HCT116 (cell line): ENCODE results near the gene GLRB. TPM values are rescaled to one million over a fixed set of nuclear protein-coding genes. Genes with fewer than 3 reads are reported as not detected.

ENCODE experiments used
- ATAC-seq: fragments of 200-7000 bp; cut with Tn5 transposase; 2 replicates; pipeline ENCODE4 v1.9.1; 2020; ENCODE audit warnings: mild to moderate bottlenecking, moderate library complexity
- BruUV-seq: library from RNA; stranded (reverse); fragments of 400-500 nt; replicated peaks from 2 replicates; lab custom pipeline; 2021; lab: Mats Ljungman, UMichigan
- CTCF ChIA-PET: fragments of 300-600 bp; sonication (Branson Sonifier 250); formaldehyde crosslinking; loops from one replicate; lab custom pipeline; 2021; ENCODE audit warnings: antibody characterized with exemption; lab: Charles Lee
- POLR2A ChIA-PET: fragments of 300-600, 350-600 bp; sonication (Branson Sonifier 250); formaldehyde crosslinking; loops from one replicate; lab custom pipeline; 2021; ENCODE audit warnings: antibody characterized with exemption; lab: Charles Lee
- RAD21 ChIA-PET, 2 experiments: fragments of 300-600 bp; sonication (Branson Sonifier 250); formaldehyde crosslinking; loops; one replicate each; lab custom pipeline; 2023; ENCODE audit warnings: low total read pairs in 2 of 2; ENCODE audit not compliant: uncharacterized antibody in 2 of 2, unreplicated experiment in 2 of 2, low non-redundant PET in 1 of 2; lab: Charles Lee
- DNase-seq: peaks from one replicate; pipeline ENCODE4 v3.0.0-alpha.2; 2010; ENCODE audit warnings: low read depth, low spot score
- H2AFZ ChIP-seq: fragments of 200-600 bp; shearing (Covaris generic), sonication (generic); 2 replicates; pipeline ENCODE4 v1.6.1; 2017; ENCODE audit warnings: low read depth, mixed run types, mixed read lengths, antibody characterized with exemption, low read length; ENCODE audit not compliant: poor library complexity, severe bottlenecking
- H3K27ac ChIP-seq: 2 replicates; pipeline ENCODE4 v1.5.1; 2012; ENCODE audit warnings: low read depth, low read length
- H3K27me3 ChIP-seq: fragments of 200-600 bp; sonication (generic); 2 replicates; pipeline ENCODE4 v1.6.1; 2016; ENCODE audit warnings: mixed run types, low read length, mixed read lengths; ENCODE audit not compliant: insufficient read depth
- H3K36me3 ChIP-seq, 2 experiments: fragments of 200-500 bp in 1 of 2; fragments of 200-600 bp in 1 of 2; sonication (Bioruptor generic) in 1 of 2; sonication (generic) in 1 of 2; 2 replicates each; pipeline versions ENCODE4 v1.5.1 to v1.6.1; 2014 to 2016; ENCODE audit warnings: low read length in 2 of 2, inconsistent platforms in 1 of 2, mixed read lengths in 1 of 2, mixed run types in 1 of 2; ENCODE audit not compliant: insufficient read depth in 2 of 2, control insufficient read depth in 1 of 2
- H3K4me1 ChIP-seq, 2 experiments: fragments of 200-600 bp in 1 of 2; sonication (generic) in 1 of 2; 2 replicates each; pipeline versions ENCODE4 v1.5.1 to v1.6.1; 2012 to 2017; ENCODE audit warnings: low read length in 2 of 2, inconsistent platforms in 1 of 2, mild to moderate bottlenecking in 1 of 2, mixed read lengths in 1 of 2, mixed run types in 1 of 2, moderate library complexity in 1 of 2; ENCODE audit not compliant: insufficient read depth in 2 of 2, control insufficient read depth in 1 of 2
- H3K4me2 ChIP-seq: fragments of 200-600 bp; sonication (generic); 2 replicates; pipeline ENCODE4 v1.6.1; 2017; ENCODE audit warnings: mixed run types, low read length, mixed read lengths
- H3K4me3 ChIP-seq, 2 experiments: fragments of 200-600 bp in 1 of 2; sonication (generic) in 1 of 2; replicated peaks in 1 of 2; 2 replicates each; pipeline ENCODE4 v1.5.1; 2011 to 2016; ENCODE audit warnings: low read length in 2 of 2, control low read depth in 1 of 2, low read depth in 1 of 2, mild to moderate bottlenecking in 1 of 2, mixed read lengths in 1 of 2, mixed run types in 1 of 2
- H3K79me2 ChIP-seq: fragments of 200-600 bp; sonication (generic); 2 replicates; pipeline ENCODE4 v1.6.1; 2017; ENCODE audit warnings: mild to moderate bottlenecking, mixed run types, low read length, moderate library complexity, mixed read lengths; ENCODE audit not compliant: insufficient read depth
- H3K9ac ChIP-seq: fragments of 200-600 bp; sonication (generic); 2 replicates; pipeline ENCODE4 v1.6.1; 2016; ENCODE audit warnings: low read length, mixed read lengths
- H3K9me2 ChIP-seq: fragments of 200-600 bp; sonication (generic), shearing (Covaris generic); 2 replicates; pipeline ENCODE4 v1.6.1; 2017; ENCODE audit warnings: mixed run types, mild to moderate bottlenecking, moderate library complexity; ENCODE audit not compliant: insufficient read depth
- H3K9me3 ChIP-seq, 2 experiments: fragments of 200-500 bp in 1 of 2; fragments of 200-600 bp in 1 of 2; sonication (Bioruptor generic) in 1 of 2; sonication (generic) in 1 of 2; 2 replicates each; pipeline ENCODE4 v1.6.1; 2014 to 2017; ENCODE audit warnings: low read length in 2 of 2, mixed read lengths in 2 of 2, inconsistent platforms in 1 of 2, low read depth in 1 of 2, mild to moderate bottlenecking in 1 of 2, mixed run types in 1 of 2, moderate library complexity in 1 of 2; ENCODE audit not compliant: control insufficient read depth in 1 of 2, insufficient read depth in 1 of 2
- H4K20me1 ChIP-seq: fragments of 200-600 bp; sonication (generic), shearing (Covaris generic); 2 replicates; pipeline ENCODE4 v1.6.1; 2017; ENCODE audit warnings: mixed run types, mild to moderate bottlenecking, moderate library complexity; ENCODE audit not compliant: insufficient read depth
- CBX3 ChIP-seq: IDR thresholded peaks from 2 replicates; pipeline ENCODE4 v1.6.1; 2012; ENCODE audit warnings: low read depth
- ELF1 ChIP-seq: IDR thresholded peaks from 2 replicates; pipeline ENCODE4 v1.6.1; 2012; ENCODE audit warnings: low read depth, borderline replicate concordance
- EZH2 ChIP-seq: fragments of 200-600 bp; sonication (generic); IDR thresholded peaks from 2 replicates; pipeline ENCODE4 v1.6.1; 2017; ENCODE audit warnings: antibody characterized with exemption, mixed run types
- EZH2phosphoT487 ChIP-seq: fragments of 200-600 bp; IDR thresholded peaks from 2 replicates; pipeline ENCODE4 v1.6.1; 2018; ENCODE audit warnings: antibody characterized with exemption, borderline replicate concordance
- FOSL1 ChIP-seq: IDR thresholded peaks from 2 replicates; pipeline ENCODE4 v1.6.1; 2012; ENCODE audit warnings: low read depth
- JUND ChIP-seq: IDR thresholded peaks from 2 replicates; pipeline ENCODE4 v1.6.1; 2012
- POLR2A ChIP-seq: IDR thresholded peaks from 2 replicates; pipeline ENCODE4 v1.7.0; 2011; ENCODE audit warnings: borderline replicate concordance; ENCODE audit not compliant: insufficient read depth, insufficient read length; ENCODE audit errors: extremely low read depth
- SP1 ChIP-seq: IDR thresholded peaks from 2 replicates; pipeline ENCODE4 v1.6.1; 2012; ENCODE audit warnings: low read depth
- TCF7L2 ChIP-seq: IDR thresholded peaks from 2 replicates; pipeline ENCODE4 v1.7.0; 2011; ENCODE audit warnings: borderline replicate concordance, inconsistent platforms; ENCODE audit not compliant: insufficient read depth, insufficient read length; ENCODE audit errors: extremely low read depth
- ZBTB33 ChIP-seq: IDR thresholded peaks from 2 replicates; pipeline ENCODE4 v1.6.1; 2011; ENCODE audit warnings: mild to moderate bottlenecking, low read length, moderate library complexity; ENCODE audit not compliant: insufficient replicate concordance; ENCODE audit errors: extremely low read depth
- intact Hi-C: fragments of 100-400 bp; cut with micrococcal nuclease; formaldehyde crosslinking; loops from 2 replicates; pipeline ENCODE4 v1.10.0; 2022
- total RNA-seq: library from RNA; stranded (reverse); gene quantifications from one replicate; pipeline ENCODE4 v1.2.1, GENCODE V29; 2021; ENCODE audit not compliant: unreplicated experiment
- TF ChIP-seq, protein P1 (sequence below): IDR thresholded peaks from 2 replicates; pipeline ENCODE4 v1.6.1; 2012

Gene GLRB
- total RNA-seq, 1 experiment from 2014 or later = not detected

GRCh38 chr4:157185363-157185762 lies 109.4 kb downstream of the GLRB start (continued):
- TF ChIP-seq, protein P1, sequence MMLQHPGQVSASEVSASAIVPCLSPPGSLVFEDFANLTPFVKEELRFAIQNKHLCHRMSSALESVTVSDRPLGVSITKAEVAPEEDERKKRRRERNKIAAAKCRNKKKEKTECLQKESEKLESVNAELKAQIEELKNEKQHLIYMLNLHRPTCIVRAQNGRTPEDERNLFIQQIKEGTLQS = no peak
- TF ChIP-seq JUND (no peak), FOSL1 (no peak), SP1 (no peak), ELF1 (no peak), TCF7L2 (no peak)

DNA sequence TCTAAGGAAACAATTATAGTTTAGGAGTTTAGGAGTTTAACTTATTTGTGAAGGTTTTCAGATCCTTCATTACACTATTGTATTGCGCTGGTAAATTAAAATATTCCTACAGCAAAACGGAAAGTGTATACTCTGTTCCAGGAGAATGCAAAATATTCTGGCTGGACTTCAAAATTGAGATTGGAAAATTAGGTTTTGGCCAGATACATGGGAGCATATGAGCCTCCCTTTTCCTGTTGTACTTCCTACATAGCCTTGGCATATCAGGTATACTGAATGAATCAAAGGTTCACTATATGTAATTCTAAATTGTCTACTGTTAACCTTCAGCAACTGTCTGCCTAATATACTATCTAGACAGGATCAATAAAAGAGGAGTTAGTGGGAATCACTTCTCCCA lies 119.4 kb downstream of the GLRB start:
- TF ChIP-seq CBX3 (no peak), POLR2A (no peak), ZBTB33 (no peak), EZH2phosphoT487 (no peak), EZH2 (no peak), JUND (no peak), TCF7L2 (no peak), ELF1 (no peak)
- TF ChIP-seq, protein P1 = no peak
- intact Hi-C loops = no loop called here

More for the DNA sequence above, 119.4 kb downstream of the GLRB start:
- no peaks in the 10 kb centered on the region for H4K20me1 ChIP-seq
- ChIA-PET CTCF (no interaction called here), POLR2A (no interaction called here), RAD21 (no interaction called here)
- H3K79me2 ChIP-seq = no peaks in the 10 kb centered on the region
- DNase-seq (no peak), ATAC-seq (no peak)
- no peak overlapping the region for H3K4me2 ChIP-seq
- no peaks in the 10 kb centered on the region for H3K36me3 ChIP-seq
- BruUV-seq = no TSS peak
- H3K27ac ChIP-seq = no peak overlapping the region
- H3K27me3 ChIP-seq = no peaks in the 10 kb centered on the region
- H2AFZ ChIP-seq = no peak overlapping the region
- no peaks in the 10 kb centered on the region for H3K4me1 ChIP-seq
- H3K9me3 ChIP-seq = no peaks in the 10 kb centered on the region
- H3K9me2 ChIP-seq = peaks cover 5% of the 10 kb centered on the region; the same call in 1 of the 2 replicates
- H3K4me3 ChIP-seq = no peak overlapping the region
- no peak overlapping the region for H3K9ac ChIP-seq
